GM21528 (cell line): ENCODE measurements around the gene LAMC2.
A peak's percentile ranks its signal among the peaks of the same experiment; 100 is the strongest.

Experiments used
- ATAC-seq: cut with Tn5 transposase; IDR thresholded peaks from one replicate; pipeline ENCODE4 v1.9.1; 2021; ENCODE audit warnings: mild to moderate bottlenecking, moderate library complexity; ENCODE audit not compliant: unreplicated experiment, low FRiP score

Gene LAMC2

DNA sequence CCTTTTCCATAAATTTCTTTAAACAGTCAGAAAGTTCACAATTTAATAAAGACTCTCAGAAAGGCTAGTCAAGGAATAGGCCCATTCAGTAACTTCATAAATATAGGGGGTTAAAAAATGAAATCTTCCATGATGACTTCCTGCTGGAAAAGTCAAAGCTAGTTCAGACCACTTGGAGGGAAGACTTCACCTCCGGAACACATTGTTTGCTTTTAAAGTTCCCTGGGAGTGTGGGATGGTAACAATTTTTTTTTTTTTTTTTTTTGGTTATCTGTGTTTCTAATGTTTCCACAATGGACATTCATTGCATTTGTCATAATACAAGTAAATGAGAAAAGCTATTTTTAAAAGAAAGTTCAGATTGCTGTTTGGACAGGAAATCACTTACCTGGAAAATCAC is 18.4 kb upstream of the LAMC2 start:
- no peak for ATAC-seq

DNA sequence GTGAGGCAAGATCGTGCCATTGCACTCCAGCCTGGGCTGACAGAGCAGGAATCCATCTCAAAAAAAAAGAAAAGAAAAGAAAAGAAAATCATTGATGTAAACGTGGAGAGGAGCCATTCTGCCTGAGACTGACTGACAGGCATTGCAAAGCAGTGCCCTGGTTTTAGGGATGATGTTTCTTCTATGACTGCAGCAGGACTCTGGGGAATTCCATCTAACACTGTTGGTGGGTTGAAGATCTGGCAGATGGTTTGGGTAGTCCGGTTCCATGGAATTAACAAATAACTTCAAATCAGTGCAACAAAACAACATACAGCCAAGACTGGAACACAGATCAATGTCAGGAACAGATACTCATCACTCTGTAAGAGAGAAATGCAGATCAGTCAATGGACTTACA is 17.8 kb upstream of the LAMC2 start:
- ATAC-seq, result no peak

DNA sequence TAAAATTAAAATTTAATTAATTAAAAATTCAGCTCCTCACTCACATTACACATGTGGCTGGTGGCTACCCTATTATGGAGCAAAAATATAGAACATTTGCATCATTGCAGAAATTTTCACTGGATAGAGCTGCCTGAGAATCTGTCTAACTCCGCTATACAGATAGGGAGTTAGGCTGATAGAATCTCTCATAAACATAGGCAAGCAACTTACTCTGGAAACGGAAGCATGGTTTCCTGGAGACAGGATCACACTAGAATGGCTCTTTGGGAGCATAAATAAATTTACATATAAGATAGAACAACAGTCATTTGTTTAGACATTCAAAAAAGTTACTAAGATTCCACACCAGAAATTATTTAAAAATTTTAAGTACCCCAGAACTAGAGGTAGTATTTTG is 12.2 kb upstream of the LAMC2 start:
- no peak for ATAC-seq

- no peak for ATAC-seq
Measured at GRCh38 chr1:183175631-183176030, 10.4 kb upstream of the LAMC2 start.

- no peak for ATAC-seq
Measured at GRCh38 chr1:183178545-183178944, 7.5 kb upstream of the LAMC2 start.

DNA sequence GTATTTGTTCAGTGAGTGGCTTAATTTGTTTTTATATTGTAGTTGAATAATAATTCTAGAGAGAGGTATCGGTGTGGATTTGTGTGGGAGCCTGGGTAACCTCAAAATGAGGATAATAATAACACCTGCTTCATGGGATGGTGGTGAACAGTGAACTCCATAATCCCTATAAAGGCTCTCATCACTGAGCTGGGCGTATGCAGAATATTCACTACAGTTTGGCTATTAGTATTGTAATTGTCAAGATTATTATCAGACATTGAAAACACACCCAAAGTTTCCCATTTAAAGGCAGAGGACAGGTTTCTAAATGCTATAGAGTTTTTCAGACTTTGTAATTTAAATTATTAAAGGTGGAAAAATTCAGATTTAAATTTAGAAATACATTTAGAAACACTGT is 7.0 kb upstream of the LAMC2 start:
- no peak for ATAC-seq

DNA sequence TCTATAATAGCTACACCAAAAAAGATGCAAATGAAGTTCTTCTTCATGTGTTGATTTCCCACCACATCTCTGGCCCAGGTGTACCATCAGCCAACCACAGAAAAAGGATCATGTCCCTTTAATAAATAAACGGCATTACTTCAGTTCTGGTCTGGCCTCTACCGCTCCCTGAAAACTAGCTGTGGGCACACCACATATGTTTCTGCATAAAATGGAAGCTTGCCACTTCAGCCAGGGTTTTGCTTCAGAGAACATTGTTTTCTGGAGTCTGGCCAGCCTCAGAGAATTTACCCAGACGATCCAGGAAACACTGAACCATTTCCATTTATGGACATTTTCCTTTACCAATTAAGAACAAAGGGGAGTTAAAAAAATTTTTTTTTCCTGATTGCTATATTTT is 5.8 kb upstream of the LAMC2 start:
- no peak for ATAC-seq

- ATAC-seq, result peak; percentile 50
Measured at GRCh38 chr1:183180634-183181056, 5.4 kb upstream of the LAMC2 start.

DNA sequence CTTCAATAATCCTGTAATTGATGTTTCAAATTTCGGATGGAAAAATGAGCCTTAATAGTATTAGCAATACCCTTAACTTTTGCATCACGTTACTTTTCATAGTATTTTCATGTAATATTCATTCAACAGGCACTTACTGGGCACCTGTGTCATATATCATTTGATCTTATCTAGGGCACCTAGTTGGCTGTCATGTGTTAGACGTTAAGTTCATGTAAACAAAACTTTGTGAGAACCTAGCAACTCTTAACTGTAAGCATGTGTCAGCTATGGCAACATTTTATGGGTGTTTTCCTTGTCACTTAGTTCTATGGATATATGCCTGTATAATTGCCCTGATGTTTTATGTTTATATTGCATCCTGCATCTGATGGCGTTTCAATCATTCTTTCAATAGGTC is 777 bp downstream of the LAMC2 start:
- no peak for ATAC-seq

DNA sequence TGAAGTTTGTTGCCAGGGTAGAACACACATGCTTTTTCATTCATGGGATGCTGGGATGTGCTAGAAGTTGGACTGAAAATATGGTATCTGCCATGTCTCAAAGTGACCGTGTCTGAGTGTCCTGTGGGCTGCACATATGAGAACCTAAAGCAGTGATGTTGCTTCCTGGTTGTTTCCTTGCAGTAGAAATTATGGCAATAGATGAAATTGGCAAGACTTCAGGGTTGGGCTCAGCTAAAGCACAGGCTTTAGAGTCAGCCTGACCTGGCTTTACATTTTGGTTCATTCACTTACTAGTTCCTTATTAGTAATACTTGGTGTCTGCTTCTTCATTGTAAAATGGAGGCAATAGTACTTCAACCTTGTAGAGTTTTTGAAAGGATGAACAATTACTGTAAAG is 2.2 kb downstream of the LAMC2 start:
- ATAC-seq, result no peak

GRCh38 chr1:183191833-183192232 is 5.8 kb downstream of the LAMC2 start:
- no peak for ATAC-seq

DNA sequence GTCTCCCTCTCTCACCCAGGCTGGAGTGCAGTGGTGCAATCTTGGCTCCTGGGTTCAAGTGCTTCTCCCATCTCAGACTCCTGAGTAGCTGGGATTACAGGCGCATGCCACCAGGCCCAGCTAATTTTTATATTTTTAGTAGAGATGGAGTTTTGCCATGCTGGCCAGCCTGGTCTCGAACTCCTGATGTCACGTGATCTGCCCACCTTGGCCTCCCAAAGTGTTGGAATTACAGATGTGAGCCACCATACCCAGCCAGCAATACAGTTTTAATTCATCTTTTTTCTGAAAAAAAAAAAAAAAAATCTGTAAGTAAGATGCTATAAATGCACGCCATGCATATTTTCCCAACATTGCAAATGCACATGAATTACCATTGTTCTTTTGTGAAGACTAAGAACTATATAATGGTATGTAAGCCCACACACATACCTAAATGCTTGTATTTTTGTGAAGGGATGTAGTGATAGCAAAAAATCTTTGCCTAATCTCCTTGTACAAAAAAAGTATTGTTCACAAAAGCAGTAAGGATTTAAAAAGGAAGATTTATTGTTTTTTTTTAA is 8.0 kb downstream of the LAMC2 start:
- ATAC-seq, result no peak

DNA sequence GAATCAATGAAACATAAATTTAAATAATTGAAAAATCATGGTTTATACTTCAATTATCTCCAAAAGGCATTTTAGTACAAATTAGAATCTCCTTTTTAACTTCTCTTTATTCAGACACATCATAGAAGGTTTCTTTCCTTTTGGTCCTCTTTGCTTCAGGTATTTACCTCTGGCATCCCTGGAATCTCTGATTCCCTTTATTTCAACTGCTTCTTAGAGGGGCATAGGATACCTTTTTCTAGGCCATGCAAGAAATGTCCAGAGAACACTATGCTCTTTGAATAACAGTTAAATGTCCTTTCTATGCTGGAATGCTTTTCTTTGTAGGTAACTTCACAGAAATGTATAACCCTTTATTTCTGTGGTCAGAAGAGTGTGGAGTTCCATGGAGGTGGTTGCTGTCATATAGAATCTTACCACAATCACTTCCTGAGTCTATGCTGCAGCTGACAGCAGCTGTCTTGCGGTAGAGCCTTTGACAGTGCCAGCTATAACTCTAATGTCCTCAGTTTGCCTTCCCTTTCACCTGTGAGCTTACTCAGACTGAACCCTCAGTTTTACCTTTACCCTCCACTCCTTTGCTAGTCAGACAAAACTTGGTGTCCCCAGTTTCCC is 8.6 kb downstream of the LAMC2 start:
- peak; percentile 98 for ATAC-seq

DNA sequence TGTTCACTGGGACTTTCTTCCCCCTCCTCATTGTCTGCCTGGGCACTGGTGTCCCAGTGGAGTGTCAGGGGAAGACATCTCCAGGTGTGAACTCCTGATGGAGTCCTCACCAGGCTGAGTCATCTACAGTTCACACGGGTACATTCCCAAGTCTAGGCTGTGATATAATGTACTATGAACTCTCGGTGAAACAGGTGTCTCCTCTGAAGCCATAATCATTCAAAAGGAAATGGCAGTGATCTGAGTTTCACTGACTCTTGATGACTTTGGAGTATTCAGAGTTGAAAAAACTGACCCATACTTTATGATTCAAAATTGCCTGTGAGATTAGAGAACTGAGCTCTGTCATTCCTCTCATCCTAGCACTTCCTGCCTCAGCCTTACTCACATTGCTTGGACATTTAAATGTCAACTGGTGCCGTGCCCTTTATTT is 9.1 kb downstream of the LAMC2 start:
- ATAC-seq, result peak; percentile 48

- ATAC-seq, result no peak
Measured at GRCh38 chr1:183197762-183198161, 11.7 kb downstream of the LAMC2 start.

DNA sequence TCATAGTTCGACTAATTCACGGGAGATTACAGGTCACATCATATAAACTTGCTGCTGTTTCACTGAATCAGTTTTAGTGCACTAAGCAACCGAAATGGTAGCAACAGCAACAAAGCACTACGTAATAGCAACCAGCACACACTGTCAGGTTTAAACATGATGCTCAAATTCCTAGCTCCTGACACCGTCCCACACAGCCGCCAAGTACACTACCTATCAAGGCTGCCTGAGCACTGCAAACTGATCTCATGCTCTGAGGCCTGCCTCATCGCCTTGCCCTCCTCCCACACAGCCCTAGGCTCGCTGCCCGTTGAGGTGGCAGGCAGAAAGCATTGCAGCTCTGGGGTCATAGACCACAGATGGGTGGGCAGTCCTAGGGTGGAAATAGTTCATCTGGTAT is 12.4 kb downstream of the LAMC2 start:
- no peak for ATAC-seq

DNA sequence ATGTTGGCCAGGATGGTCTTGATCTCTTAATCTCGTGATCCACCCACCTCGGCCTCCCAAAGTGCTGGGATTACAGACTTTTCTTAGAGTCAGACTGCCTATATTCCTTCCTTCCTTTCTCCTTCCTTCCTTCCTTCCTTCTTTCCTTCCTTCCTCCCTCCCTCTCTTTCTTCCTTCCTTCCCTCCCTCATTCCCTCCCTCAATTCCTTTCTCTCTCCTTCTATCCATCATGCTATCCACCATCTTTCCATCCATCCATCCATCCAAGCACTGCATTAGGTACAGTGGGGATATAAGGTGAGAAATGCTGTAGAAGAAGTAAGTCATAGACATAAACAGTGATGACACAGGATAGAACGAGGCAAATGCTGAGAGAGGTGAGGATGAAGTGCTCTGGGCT is 13.2 kb downstream of the LAMC2 start:
- no peak for ATAC-seq

- no peak for ATAC-seq
Measured at GRCh38 chr1:183200451-183200850, 14.4 kb downstream of the LAMC2 start.

- no peak for ATAC-seq
Measured at GRCh38 chr1:183203094-183203493, 17.0 kb downstream of the LAMC2 start.

DNA sequence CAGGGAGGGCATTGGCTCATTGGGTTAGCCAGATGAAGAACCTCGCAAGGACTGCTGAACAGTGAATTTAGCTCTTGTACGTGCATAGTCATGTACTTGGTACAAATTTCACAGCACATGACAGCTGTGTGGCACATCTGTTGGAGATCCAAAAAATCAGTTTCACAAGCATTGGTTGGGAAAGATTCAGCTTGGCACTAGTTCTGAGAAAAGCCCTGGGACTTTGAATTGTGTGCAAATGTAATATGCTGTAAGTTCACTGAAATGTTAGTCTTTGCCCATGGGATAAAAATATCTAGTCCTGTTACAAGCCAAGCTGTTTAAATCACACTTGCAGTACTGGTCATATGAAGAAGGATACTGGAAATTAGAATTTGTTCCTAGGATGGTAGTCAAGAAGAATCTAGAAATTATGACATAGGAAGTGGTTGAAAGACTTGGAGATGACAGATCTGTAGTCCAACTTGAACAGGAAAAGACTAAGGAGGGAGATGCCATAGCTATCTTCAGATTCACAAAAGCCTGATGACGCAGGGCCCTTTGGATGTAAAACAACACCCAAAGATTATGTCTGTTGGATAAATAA is 19.2 kb downstream of the LAMC2 start:
- no peak for ATAC-seq

DNA sequence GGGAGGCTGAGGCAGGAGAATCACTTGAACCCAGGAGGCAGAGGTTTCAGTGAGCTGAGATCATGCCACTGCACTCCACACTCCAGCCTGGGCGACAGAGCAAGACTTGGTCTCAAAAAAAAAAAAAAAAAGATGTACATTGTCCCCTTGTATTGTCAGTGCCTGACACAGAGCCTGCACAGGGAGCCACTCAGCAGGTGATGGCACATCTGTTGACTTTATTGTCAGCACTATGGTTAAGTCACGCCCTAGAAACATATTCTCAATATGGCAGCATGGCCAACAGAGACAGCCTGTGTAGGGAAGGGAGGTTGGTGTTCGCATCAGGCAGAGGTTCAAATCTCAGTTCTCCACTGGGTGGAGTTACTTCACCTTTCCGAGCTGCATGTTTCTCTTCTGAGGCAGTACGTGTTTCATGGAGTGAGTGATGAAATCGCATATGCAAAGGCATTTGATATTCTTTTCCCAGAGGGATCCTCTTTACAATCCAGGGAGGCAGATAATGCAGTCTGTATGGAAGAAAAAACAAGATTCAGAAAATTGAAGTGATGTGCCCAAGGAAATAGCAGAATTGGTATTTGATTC is 20.6 kb downstream of the LAMC2 start:
- ATAC-seq, result no peak

DNA sequence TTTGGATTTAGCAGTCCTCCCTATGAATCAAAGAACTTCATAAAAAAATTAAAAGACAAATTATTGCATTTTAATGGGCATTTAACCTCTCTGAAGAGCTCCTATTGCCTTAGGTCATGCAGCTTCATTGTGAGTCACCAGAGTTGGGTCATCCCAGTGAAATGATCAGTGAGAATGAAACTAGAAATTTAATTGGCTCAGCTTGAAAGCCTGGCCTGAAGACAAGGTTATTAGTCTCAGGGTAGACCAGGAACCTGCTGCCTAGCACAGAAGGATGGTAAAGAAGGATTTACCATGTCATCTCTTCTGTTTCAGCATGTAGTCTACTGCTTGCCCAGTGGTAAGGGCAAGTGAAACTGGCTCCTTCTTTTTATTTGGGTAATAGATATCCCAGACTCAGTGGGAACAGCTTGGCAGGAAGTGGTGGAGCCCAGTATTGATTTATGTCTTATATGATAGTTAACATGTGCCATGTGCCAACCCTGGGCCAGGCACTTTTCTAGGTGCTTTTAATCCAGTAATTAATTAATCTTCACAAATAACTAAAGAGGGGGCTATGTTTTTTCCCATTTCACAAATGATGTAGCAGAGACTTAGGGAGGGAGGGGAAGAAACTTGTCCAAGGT is 23.6 kb downstream of the LAMC2 start:
- no peak for ATAC-seq
